Left renal pelvis (tissue), 4 donors: ENCODE data around the gene MRPL41. TPM values are rescaled to one million over a fixed set of nuclear protein-coding genes. Genes with fewer than 3 reads are reported as not detected.
"Not testable (repeated sequence)": the region's sequence is repeated elsewhere in the genome, so short reads cannot be mapped to it uniquely, and the experiment has no call there.

Experiments
- DNase-seq, 4 donors: peaks; one replicate each; pipeline ENCODE4 v3.0.0-alpha.2; 2013; ENCODE audit warnings: low read depth in 4 of 4, low spot score in 3 of 4
- polyA plus RNA-seq, 4 donors: library from polyadenylated mRNA; unstranded; fragments of 120-200 nt; gene quantifications; one replicate each; pipeline ENCODE4 v1.2.1, GENCODE V29; 2013; ENCODE audit not compliant: insufficient read length in 4 of 4

Gene MRPL41
- polyA plus RNA-seq, 4 donors, result 11.7 to 30.7 (median 16.4) TPM

DNA sequence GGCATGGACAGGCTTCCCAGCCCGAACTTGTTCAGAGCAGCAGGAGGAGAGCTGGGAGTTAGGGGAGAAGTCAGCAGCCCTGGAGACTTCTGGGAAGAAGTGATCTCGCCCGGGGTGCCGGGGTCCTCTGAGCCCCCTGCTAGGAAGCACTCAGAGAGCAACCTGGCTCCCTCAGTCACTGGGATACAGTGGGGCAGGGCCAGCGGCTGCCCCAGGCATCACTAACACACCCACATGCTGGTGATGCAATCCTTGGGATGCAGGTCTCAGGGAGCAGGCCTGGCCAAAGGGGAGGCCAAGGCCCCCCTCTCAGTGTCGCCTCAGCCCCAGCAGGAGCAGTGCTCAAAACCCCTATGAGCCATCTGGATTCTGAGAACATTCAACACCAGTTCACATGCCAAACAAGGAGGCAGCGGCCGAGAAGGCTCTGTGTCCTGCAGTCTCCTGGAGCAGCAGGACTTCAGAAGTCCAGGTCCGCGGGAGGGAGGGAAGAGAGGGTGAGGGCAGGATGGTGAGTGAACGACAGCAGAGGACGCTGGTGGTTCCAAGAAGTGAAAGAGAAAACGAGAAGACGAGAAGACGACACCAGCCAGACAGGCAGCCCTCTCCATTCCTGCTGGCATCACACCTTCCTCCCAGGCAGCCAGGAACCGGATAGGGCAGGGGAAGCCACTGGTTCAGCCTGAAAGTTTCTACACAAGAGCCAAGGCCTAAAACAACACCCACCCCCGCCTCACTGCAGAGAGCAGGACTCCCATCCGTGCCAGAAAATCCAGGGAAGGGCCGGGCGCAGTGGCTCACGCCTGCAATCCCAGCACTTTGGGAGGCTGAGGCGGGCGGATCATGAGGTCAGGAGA is 3.8 kb upstream of the MRPL41 start:
- DNase-seq, result no peak

- DNase-seq, result peak; percentile 68 to 74 (median 73)
Measured at GRCh38 chr9:137550231-137550621, 1.5 kb upstream of the MRPL41 start, which contains the start of gene PNPLA7. PNPLA7 (minus strand) TSS chr9:137550402; CDS start chr9:137550197, 205 bp downstream.

- DNase-seq, result not testable (repeated sequence)
Measured at GRCh38 chr9:137550958-137551263, 768 bp upstream of the MRPL41 start.

DNA sequence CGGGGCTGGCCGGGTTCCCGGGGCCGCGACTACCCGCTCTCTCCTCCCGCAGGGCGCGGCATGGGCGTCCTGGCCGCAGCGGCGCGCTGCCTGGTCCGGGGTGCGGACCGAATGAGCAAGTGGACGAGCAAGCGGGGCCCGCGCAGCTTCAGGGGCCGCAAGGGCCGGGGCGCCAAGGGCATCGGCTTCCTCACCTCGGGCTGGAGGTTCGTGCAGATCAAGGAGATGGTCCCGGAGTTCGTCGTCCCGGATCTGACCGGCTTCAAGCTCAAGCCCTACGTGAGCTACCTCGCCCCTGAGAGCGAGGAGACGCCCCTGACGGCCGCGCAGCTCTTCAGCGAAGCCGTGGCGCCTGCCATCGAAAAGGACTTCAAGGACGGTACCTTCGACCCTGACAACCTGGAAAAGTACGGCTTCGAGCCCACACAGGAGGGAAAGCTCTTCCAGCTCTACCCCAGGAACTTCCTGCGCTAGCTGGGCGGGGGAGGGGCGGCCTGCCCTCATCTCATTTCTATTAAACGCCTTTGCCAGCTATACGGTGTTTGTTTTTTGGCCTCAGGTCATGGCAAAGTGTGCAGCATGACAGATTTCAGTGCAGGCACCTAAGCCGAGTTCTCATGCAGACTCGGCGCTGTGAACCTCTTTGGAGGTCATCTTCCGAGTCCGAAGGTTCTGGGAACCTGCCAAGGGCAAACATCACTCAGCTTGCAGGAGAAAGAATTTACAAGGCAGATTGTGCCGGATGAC is 516 bp downstream of the MRPL41 start:
- no peak for DNase-seq

DNA sequence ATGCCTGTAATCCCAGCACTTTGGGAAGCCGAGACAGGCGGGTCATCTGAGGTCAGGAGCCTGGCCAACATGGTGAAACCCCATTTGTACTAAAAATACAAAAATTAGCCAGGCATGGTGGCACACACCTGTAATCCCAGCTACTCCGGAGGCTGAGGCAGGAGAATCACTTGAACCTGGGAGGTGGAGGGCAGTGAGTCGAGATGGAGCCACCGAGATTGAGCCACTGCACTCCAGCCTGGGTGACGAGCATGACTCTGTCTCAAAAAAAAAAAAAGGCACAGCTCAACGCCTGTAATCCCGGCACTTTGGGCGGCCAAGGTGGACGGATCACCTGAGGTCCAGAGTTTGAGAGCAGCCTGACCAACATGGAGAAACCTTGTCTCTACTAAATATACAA is 2.0 kb downstream of the MRPL41 start:
- not testable (repeated sequence) for DNase-seq

DNA sequence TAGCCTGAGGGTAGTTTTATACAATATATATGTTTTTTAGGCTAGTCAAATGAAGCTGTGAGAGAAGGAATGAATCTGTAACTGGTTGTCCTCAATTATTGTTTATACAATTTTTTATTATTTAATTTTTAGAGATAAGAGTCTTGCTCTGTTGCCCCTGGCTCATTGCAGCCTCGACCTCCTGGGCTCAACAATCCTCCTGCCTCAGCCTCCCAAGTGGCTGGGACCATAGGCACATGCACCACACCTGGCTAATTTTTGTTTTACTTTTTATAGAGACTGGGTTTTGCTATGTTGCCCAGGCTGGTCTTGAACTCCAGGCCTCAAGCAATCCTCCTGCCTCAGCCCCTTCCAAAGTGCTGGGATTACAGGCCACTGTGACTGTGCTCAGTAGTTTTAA is 2.7 kb downstream of the MRPL41 start:
- no peak for DNase-seq

GRCh38 chr9:137555179-137555578 is 3.5 kb downstream of the MRPL41 start:
- DNase-seq, result no peak

GRCh38 chr9:137556069-137556838 is 4.6 kb downstream of the MRPL41 start:
- no peak for DNase-seq

- DNase-seq, result no peak
Measured at GRCh38 chr9:137558127-137558526, 6.4 kb downstream of the MRPL41 start.

GRCh38 chr9:137564134-137564533 is 12.5 kb downstream of the MRPL41 start:
- no peak for DNase-seq

DNA sequence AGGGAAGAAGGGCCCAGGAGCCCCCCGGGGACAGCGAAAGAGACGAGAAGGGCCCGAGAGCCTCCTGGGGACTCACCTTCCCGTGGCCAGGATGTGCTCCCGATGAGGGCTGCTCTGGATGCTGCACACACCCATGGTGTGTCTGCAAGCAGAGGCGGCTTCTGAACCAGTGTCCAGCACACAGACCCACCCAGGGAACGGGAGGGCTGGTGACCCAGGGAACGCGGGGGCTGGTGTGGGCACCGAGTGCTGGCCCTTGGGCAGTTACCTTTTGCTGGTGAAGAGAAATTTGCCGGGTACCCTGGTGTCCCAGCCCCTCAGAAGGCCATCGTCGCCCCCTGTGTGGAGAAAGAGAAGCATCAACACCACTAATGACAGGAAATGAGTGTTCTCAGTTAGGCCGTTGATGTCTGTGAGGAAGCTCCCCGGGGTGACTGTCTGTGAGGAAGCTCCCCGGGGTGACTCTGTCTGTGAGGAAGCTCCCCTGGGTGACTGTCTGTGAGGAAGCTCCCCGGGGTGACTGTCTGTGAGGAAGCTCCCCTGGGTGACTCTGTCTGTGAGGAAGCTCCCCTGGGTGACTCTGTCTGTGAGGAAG is 13.2 kb downstream of the MRPL41 start:
- no peak for DNase-seq

- not testable (repeated sequence) for DNase-seq
Measured at GRCh38 chr9:137568445-137568844, 16.8 kb downstream of the MRPL41 start.

GRCh38 chr9:137569609-137570203 is 18.0 kb downstream of the MRPL41 start:
- DNase-seq, result no peak

GRCh38 chr9:137570566-137570965 is 18.9 kb downstream of the MRPL41 start:
- DNase-seq, result no peak

- no peak for DNase-seq
Measured at GRCh38 chr9:137574192-137574591, 22.5 kb downstream of the MRPL41 start.

DNA sequence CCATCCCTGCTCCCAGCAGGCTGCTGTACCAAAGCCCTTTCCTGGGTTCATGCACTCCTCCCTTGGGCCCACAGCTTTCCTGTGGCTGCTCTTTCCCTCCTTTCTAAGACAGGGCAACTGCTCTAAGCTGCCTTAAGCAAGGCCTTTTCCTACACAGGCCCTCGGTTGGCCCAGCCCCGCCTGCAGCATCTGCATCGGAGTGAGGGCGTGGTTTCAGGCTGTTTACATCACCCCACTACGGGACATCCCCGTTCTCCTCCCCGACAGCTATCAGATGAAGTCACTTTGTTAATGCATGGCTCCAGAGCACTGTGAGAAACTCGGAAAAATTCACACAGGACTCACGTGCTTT is 23.7 kb downstream of the MRPL41 start:
- DNase-seq, result no peak

DNA sequence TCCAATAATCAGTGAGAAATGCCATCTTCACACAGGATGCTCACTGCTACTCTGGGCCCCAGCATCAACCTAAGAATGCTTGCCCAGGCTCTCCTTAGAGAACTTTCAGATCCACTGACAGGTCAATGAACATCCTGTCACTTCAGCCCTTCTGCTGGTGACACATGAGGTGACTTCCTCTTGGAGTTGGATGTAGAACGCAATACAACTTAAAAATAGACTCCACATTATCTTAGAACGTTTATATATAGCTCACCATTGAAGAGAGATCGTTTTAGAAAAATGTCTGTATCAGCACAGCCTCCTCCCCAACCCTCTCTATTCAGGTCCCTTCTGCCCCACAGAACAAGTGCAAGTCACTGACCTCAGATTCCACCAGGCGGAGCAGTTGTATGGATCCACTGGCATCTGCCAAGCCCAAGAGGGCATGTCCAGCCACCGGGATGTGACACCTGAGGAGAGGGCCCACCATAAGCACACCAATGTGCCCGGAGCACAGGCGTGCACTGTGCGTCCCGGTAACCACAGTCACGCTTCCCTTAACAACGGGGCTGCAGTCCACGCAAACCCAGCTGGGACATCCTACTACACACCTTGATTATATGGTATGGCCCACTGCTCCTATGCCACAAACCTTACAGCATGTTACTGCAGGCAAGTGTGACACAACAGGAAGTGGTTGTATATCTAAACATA is 24.2 kb downstream of the MRPL41 start:
- no peak for DNase-seq

- DNase-seq, result peak; percentile 60 to 84 (median 82)
Measured at GRCh38 chr9:137578518-137579258, 27.0 kb downstream of the MRPL41 start, which contains the start of gene DPH7. DPH7 (minus strand) TSS chr9:137578925; CDS start chr9:137578777, 148 bp downstream.

- DNase-seq, result no peak
Measured at GRCh38 chr9:137579259-137579604, 27.6 kb downstream of the MRPL41 start.
